Gastroesophageal sphincter (tissue), 3 donors: ENCODE measurements around the gene PTPRO.

ENCODE experiments used
- CTCF ChIP-seq, 4 experiments: fragments of 200-600 bp in 2 of 4; fragments of 450-650 bp in 2 of 4; sonication (generic) in 1 of 4; IDR thresholded peaks; one replicate each; pipeline ENCODE4 v1.5.1; 2017 to 2019; ENCODE audit warnings: antibody characterized with exemption in 4 of 4, mild to moderate bottlenecking in 2 of 4, moderate library complexity in 2 of 4
- EP300 ChIP-seq: sonication (generic); formaldehyde crosslinking; IDR thresholded peaks from one replicate; pipeline ENCODE4 v1.6.1; 2017; ENCODE audit warnings: antibody characterized with exemption, mild to moderate bottlenecking
- POLR2A ChIP-seq, 2 donors: fragments of 450-650 bp; IDR thresholded peaks; one replicate each; pipeline ENCODE4 v1.6.1; 2017; ENCODE audit warnings: antibody characterized with exemption in 2 of 2, mild to moderate bottlenecking in 2 of 2, moderate library complexity in 1 of 2
- POLR2AphosphoS5 ChIP-seq: sonication (generic); formaldehyde crosslinking; IDR thresholded peaks from one replicate; pipeline ENCODE4 v1.6.1; 2017; ENCODE audit warnings: antibody characterized with exemption

GRCh38 chr12:15505616-15506015 is 183.3 kb downstream of the PTPRO start:
- TF ChIP-seq CTCF (IDR thresholded peaks at IDR 0.05) (no peak), POLR2AphosphoS5 (no peak), POLR2A (IDR thresholded peaks at IDR 0.05) (no peak), EP300 (no peak)
